ENCODE measurements around the gene SPG7.

DNA sequence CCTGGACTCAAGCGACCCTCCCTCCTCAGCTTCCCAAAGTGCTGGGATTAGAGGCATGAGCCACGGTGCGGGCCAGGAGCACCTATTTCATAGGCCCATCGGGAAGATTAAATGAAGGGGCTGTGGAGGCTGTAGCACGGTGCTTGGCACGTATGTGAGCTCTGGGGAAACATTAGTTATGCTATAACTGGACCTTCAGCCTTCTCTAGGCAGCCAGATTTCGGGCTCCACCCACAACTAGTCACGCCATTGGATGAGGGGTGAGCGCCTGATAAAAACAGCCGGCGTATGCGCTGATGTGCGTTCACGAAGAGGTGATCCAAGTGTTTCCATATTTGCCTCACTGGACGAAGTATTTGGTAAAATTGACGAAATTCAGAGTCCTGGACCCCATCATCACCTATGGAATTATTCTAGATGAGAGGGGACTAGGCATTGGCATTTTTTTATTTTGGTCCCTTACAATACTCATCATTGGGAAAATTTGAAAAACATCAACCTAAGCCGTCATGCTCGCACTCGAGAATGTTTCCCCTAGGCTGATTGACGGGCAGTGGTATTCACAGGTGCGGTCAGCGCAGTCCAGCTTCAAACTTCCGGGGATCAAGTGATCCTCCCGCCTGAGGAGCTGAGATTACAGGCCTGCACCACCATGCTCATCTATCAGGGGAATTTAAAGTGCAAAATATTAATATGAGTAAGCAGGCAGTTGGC is 16.1 kb upstream of the SPG7 start:
- TF ChIP-seq, protein P1, sequence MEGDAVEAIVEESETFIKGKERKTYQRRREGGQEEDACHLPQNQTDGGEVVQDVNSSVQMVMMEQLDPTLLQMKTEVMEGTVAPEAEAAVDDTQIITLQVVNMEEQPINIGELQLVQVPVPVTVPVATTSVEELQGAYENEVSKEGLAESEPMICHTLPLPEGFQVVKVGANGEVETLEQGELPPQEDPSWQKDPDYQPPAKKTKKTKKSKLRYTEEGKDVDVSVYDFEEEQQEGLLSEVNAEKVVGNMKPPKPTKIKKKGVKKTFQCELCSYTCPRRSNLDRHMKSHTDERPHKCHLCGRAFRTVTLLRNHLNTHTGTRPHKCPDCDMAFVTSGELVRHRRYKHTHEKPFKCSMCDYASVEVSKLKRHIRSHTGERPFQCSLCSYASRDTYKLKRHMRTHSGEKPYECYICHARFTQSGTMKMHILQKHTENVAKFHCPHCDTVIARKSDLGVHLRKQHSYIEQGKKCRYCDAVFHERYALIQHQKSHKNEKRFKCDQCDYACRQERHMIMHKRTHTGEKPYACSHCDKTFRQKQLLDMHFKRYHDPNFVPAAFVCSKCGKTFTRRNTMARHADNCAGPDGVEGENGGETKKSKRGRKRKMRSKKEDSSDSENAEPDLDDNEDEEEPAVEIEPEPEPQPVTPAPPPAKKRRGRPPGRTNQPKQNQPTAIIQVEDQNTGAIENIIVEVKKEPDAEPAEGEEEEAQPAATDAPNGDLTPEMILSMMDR (conservative IDR thresholded peaks at IDR 0.05 in 1 of 2, IDR thresholded peaks at IDR 0.05 in 1 of 2; ENCODE audit: low read depth in 1 of 2, low read length in 2 of 2): no peak
- TF ChIP-seq EZH2 (IDR thresholded peaks at IDR 0.05; ENCODE audit: low read length, missing control alignments): no peak
